RWPE2 (cell line): Measurements from ENCODE around the gene CENPP.

Experiments used
- ATAC-seq: fragments of 200-7000 bp; cut with Tn5 transposase; 3 replicates; pipeline ENCODE4 v1.9.1; 2021; ENCODE audit warnings: low read depth
- DNase-seq: peaks from one replicate; pipeline ENCODE4 v3.0.0-alpha.2; 2020; ENCODE audit warnings: low spot score
- H3K27ac ChIP-seq: fragments of 450-650 bp; 2 replicates; pipeline ENCODE4 v1.5.1; 2017; ENCODE audit warnings: mild to moderate bottlenecking; ENCODE audit not compliant: poor library complexity, severe bottlenecking
- H3K27me3 ChIP-seq: fragments of 250-450 bp; sonication (Bioruptor Pico); 2 replicates; pipeline ENCODE4 v1.5.1; 2021; ENCODE audit warnings: mild to moderate bottlenecking, moderate library complexity; ENCODE audit not compliant: insufficient read depth, poor library complexity, severe bottlenecking
- H3K36me3 ChIP-seq: fragments of 250-450 bp; sonication (Bioruptor Pico); 2 replicates; pipeline ENCODE4 v1.5.1; 2020; ENCODE audit warnings: low read depth, mild to moderate bottlenecking, moderate library complexity
- H3K4me1 ChIP-seq: fragments of 250-450 bp; sonication (Bioruptor Pico); 2 replicates; pipeline ENCODE4 v1.5.1; 2021; ENCODE audit warnings: mild to moderate bottlenecking, moderate library complexity; ENCODE audit not compliant: insufficient read depth, poor library complexity, severe bottlenecking
- H3K4me3 ChIP-seq: fragments of 250-450 bp; sonication (Bioruptor Pico); 2 replicates; pipeline ENCODE4 v1.5.1; 2021; ENCODE audit warnings: mild to moderate bottlenecking, moderate library complexity; ENCODE audit not compliant: severe bottlenecking
- H3K9me3 ChIP-seq: fragments of 250-450 bp; sonication (Bioruptor Pico); 2 replicates; pipeline ENCODE4 v1.5.1; 2021; ENCODE audit warnings: mild to moderate bottlenecking, moderate library complexity; ENCODE audit not compliant: severe bottlenecking
- CTCF ChIP-seq: fragments of 450-650 bp; IDR thresholded peaks from one replicate; pipeline ENCODE4 v1.5.1; 2017; ENCODE audit warnings: mild to moderate bottlenecking, moderate library complexity; ENCODE audit not compliant: poor library complexity, severe bottlenecking

CENPP gene

GRCh38 chr9:92645041-92645440 lies 319.3 kb downstream of the CENPP start:
- Histone ChIP-seq H3K4me3 (no peak overlapping the region), H3K4me1 (no peaks in the 10 kb centered on the region), H3K36me3 (peaks cover 61% of the 10 kb centered on the region), H3K27me3 (no peaks in the 10 kb centered on the region), H3K27ac (no peak overlapping the region), H3K9me3 (no peaks in the 10 kb centered on the region)
- no peak for TF ChIP-seq CTCF
- ATAC-seq (no peak), DNase-seq (no peak)

GRCh38 chr9:92647671-92648473 lies 322.1 kb downstream of the CENPP start:
- peaks cover 56% of the 10 kb centered on the region for H3K36me3 ChIP-seq
- no peak overlapping the region for H3K27ac ChIP-seq
- no peak for ATAC-seq
- TF ChIP-seq CTCF: no peak
- no peaks in the 10 kb centered on the region for H3K9me3 ChIP-seq
- no peak for DNase-seq
- no peaks in the 10 kb centered on the region for H3K4me1 ChIP-seq
- H3K27me3 ChIP-seq: no peaks in the 10 kb centered on the region
- no peak overlapping the region for H3K4me3 ChIP-seq

GRCh38 chr9:92648474-92648971 lies 322.8 kb downstream of the CENPP start:
- ATAC-seq: no peak
- Histone ChIP-seq H3K27me3 (no peaks in the 10 kb centered on the region), H3K27ac (no peak overlapping the region), H3K4me3 (no peak overlapping the region), H3K9me3 (no peaks in the 10 kb centered on the region), H3K36me3 (peaks cover 57% of the 10 kb centered on the region), H3K4me1 (no peaks in the 10 kb centered on the region)
- TF ChIP-seq CTCF: no peak
- no peak for DNase-seq

GRCh38 chr9:92649007-92649406 lies 323.3 kb downstream of the CENPP start:
- ATAC-seq (no peak), DNase-seq (no peak)
- Histone ChIP-seq H3K27me3 (no peaks in the 10 kb centered on the region), H3K27ac (no peak overlapping the region), H3K36me3 (peaks cover 53% of the 10 kb centered on the region), H3K4me3 (no peak overlapping the region), H3K4me1 (no peaks in the 10 kb centered on the region), H3K9me3 (no peaks in the 10 kb centered on the region)
- no peak for TF ChIP-seq CTCF

- Histone ChIP-seq H3K27ac (no peak overlapping the region), H3K36me3 (peaks cover 46% of the 10 kb centered on the region), H3K4me1 (peaks cover 2% of the 10 kb centered on the region), H3K9me3 (no peaks in the 10 kb centered on the region), H3K4me3 (no peak overlapping the region), H3K27me3 (no peaks in the 10 kb centered on the region)
- DNase-seq (no peak), ATAC-seq (no peak)
- no peak for TF ChIP-seq CTCF
These were observed 324.5 kb downstream of the CENPP start for GRCh38 chr9:92650296-92650695.
